ENCODE data around the gene PRSS8. TPM values are rescaled to one million over a fixed set of nuclear protein-coding genes. Genes with fewer than 3 reads are reported as not detected.

PRSS8 gene
- polyA plus RNA-seq, 3 donors: 1.3 to 159 (median 11.2) TPM

DNA sequence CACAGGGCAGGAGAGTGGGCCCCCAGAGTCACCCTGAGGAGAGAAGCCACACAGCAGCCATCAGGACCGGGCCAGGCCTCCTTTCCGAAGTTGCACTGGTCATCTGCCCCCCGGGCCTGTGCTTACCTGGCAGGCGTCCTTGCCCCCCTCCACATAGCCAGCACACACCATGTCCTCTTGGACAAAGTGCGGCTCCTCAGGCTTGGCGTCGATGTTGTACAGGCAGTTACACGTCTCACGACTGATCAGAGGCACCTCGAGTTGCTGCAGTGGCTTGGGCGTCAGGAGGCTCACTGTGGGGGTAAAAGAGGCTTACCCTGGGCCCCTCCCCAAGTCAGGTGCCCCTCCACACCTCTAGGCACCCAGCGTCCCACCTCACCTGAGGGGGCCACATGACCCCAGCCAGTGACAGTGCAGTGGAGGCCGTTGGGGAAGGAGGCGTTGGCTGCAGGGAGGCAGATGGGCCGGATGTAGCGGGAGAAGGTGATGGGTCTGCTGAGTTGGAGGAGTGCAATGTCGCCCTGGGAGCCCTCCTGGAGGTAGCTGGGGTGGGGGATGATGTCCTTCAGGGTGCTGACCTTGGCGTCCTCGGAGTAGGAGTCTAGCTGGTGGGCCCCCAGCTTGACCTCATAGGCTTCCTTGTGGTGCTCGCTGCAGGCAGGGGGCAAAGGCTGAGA, 3.1 kb downstream of the PRSS8 start:
- 80 to 90% (median 89%) methylated on average over 20 of the region's 20 CpGs for WGBS, 3 donors
- H3K27ac ChIP-seq (ENCODE audit: low read depth, low read length): no peak overlapping the region

DNA sequence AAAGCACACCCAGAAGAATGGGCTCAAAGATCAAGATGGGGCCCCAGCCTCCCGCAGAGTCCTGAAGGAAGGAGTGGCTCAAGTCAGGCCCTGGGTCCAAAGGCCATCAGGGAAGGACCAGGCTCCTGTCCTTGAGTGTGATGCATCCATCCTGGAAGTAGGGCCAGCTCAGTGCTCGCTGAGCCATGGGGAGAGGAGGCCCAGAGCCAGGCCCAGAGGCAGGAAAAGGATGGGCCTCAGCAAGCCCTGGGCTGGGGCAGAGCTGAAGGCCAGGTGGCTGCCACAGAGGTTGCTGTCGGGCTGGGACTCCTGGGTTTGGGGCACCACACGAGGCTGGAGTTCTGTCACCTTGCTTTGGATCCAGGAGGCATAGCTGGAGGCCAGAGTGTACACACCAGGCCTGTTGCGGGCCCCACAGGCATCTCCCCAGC, 3.7 kb downstream of the PRSS8 start:
- 48 to 89% (median 80%) methylated on average over 5 of the region's 5 CpGs for WGBS, 3 donors
- H3K27ac ChIP-seq (ENCODE audit: low read depth, low read length): no peak overlapping the region

DNA sequence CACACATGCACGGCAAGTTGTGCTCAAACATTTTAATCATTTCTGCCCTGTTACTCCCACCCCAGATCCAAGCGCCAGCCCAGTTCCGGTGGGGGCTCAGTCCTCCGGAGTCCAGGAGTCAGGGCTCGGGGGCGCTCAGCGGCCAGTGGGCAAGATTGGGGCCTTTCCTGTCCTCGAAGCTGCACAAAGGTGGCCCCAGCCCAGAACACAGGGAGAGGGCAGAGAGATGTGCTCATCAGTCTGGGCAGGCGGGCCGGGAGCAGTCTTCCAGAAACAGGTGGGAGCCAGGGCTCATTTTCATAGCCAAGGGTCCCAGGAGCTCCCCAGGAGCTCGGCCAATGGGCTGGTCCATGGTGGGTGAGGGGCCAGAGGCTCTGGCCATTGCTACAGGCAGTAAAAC, 4.1 kb downstream of the PRSS8 start:
- WGBS, 3 donors: 65 to 91% (median 84%) methylated on average over 11 of the region's 11 CpGs
- H3K27ac ChIP-seq (ENCODE audit: low read depth, low read length): no peak overlapping the region

DNA sequence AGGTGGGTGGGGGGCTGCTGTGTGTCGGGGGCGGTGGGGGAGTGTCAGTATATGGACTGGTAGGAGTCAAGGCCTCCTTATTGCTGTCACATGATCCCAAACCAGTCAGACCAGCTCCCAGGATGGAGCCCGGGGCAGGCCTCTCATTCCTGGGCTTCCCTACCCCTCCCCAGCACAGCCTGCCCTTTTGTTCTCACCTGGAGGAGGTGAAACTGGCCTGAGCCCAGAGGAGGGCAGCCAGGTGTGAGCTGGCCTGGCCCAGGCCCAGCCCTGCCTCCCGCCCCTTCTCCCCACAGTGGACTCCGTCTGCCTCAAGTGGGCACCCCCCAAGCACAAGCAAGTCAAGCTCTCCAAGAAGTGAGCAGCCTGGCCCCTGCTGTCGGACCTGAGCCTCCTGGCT, 4.6 kb downstream of the PRSS8 start:
- H3K27ac ChIP-seq (ENCODE audit: low read depth, low read length): no peak overlapping the region
- 31 to 89% (median 88%) methylated on average over 6 of the region's 6 CpGs for whole genome bisulfite sequencing, 3 donors

DNA sequence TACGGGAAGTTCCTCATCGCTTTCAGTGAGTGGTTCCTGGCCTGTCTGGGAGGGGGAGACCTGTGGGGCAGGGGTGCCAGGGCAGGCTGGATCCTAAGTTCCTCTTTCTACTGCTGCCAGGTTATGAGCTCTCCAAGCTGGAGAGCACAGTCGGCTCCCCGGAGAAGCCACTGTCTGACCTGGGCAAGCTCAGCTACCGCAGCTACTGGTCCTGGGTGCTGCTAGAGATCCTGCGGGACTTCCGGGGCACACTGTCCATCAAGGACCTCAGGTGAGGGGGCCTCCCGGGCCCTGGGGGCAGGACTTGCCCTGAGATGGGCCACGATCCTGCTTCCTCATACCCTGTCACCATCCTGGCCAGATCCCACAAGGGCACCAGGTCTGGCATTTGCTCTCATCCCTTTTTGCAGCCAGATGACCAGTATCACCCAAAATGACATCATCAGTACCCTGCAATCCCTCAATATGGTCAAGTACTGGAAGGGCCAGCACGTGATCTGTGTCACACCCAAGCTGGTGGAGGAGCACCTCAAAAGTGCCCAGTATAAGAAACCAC, 5.1 kb downstream of the PRSS8 start:
- H3K27ac ChIP-seq (ENCODE audit: low read depth, low read length): no peak overlapping the region
- 40 to 73% (median 72%) methylated on average over 10 of the region's 10 CpGs for WGBS, 3 donors

DNA sequence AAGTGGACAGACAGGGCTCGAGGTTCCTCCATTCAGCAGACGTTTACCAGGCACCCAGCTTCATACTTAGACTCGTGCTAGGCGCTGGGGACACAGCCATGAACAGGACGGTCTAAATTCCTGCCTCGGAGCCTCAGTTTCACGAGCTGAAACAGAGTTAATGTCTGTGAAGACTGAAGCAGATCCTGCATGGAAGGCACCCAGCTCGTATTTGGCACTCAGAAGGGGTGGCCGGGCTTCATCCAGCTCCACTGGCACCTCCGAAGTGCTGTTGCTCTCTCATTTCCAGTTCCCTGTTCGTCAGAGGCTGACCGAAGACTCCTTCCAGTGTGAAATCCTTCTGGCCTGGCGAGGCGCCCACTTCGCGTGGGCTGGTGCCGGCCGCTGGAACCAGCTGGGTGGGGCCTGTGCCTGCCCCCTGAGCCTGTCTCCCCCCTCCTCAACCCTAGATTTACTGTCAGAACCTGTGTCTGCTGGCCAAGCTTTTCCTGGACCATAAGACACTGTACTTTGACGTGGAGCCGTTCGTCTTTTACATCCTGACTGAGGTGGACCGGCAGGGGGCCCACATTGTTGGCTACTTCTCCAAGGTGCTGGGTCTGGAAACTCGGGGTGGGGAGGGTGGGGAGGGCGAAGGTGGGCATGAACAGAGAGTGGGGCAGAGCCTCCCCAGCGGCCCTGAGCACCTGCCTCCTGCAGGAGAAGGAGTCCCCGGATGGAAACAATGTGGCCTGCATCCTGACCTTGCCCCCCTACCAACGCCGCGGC, 5.8 kb downstream of the PRSS8 start:
- 37 to 48% (median 40%) methylated on average over 29 of the region's 29 CpGs for WGBS, 3 donors
- H3K27ac ChIP-seq (ENCODE audit: low read depth, low read length): peak overlapping the region; percentile 75

DNA sequence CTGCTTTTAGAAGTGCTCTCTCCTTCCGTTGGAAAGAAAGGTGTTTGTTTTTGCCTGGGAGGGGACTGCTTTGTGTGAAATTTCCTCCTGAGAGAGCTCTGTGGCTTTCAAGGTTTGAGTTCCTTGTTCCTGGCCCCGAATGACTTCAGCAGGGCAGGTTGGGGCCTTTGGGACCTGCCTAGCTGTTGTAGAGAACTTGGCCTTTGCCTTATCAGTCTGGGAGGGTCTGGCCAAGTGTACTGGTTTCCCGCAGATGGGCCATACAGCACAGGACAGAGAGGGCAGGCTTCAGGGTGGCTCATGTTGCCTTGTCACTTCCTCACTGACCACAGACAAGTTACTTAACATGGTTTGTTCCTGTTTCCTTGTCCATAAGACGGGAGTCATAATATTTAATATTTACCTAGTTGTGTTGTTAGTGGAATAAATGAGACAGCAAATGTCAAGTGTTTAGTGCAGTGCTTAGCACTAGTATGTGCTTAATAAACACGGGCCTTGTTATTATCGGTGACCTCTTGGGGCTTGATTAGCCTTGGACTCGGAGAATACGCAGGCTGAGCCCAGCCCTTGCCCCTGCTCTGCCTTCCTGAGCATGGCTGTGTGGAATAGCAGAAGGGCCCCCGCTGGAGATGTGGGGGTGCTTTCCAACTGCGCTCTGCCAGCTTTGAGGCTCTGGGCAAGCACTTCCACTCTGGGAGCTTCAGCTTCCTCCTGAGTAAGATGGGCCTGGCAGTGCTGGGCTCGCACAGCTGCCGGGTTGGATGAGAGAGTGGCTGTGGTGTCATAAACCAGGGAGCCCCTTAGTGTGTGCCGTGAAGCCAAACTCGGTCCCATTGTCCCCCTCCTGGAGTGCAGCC, 6.6 kb downstream of the PRSS8 start:
- peak overlapping the region; percentile 75 for H3K27ac ChIP-seq (ENCODE audit: low read depth, low read length)
- WGBS, 3 donors: 39 to 51% (median 50%) methylated on average over 14 of the region's 14 CpGs

DNA sequence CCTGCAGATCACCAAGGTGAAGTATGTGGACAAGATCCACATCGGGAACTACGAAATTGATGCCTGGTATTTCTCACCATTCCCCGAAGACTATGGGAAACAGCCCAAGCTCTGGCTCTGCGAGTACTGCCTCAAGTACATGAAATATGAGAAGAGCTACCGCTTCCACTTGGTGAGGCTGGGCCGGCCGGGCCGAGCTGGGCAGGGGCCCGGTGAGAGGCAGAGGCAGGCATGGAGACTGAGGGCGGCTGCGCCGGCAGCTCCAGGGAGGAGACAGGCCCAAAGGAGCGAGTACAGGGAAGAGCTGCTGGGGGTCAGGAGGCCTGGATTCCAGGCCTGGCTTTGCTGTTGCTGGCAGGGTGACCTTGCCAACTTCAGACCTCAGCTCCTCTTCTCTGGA, 8.3 kb downstream of the PRSS8 start:
- no peak overlapping the region for H3K27ac ChIP-seq (ENCODE audit: low read depth, low read length)
- 85 to 92% (median 90%) methylated on average over 13 of the region's 13 CpGs for WGBS, 3 donors

DNA sequence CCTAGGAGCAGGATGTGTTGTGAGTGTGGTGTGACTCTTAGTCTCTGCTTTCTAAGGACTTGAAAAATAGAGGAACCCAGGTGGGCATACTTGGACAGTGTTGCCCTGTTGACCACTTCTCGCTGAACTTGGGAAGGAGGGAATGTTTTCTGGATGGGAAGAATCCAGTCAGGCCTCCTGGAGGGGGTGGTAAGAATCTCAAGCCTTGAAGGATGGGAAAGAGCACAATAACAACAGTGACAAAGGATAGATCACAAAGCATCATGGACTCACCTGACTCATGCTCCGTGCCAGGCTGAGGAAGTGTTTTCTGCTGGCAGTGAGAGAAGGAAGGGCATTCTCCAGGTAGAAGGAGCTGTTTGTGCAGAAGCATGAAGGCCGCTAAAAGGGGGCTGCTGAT, 9.7 kb downstream of the PRSS8 start:
- H3K27ac ChIP-seq (ENCODE audit: low read depth, low read length): no peak overlapping the region
- WGBS, 3 donors: 94 to 100% (median 95%) methylated on average over 3 of the region's 3 CpGs

DNA sequence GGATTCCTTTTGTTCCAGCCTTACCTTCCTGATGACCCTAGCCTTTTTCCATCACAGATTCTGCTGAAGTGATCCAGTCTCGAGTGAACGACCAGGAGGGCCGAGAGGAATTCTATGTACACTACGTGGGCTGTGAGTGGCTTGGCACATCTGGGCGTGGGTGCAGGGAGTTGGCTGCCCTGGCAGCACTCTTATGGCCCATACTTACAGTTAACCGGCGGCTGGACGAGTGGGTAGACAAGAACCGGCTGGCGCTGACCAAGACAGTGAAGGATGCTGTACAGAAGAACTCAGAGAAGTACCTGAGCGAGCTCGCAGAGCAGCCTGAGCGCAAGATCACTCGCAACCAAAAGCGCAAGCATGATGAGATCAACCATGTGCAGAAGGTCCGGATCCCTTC, 15.4 kb downstream of the PRSS8 start:
- no peak overlapping the region for H3K27ac ChIP-seq (ENCODE audit: low read depth, low read length)
- WGBS, 3 donors: 93 to 95% (median 94%) methylated on average over 16 of the region's 16 CpGs

DNA sequence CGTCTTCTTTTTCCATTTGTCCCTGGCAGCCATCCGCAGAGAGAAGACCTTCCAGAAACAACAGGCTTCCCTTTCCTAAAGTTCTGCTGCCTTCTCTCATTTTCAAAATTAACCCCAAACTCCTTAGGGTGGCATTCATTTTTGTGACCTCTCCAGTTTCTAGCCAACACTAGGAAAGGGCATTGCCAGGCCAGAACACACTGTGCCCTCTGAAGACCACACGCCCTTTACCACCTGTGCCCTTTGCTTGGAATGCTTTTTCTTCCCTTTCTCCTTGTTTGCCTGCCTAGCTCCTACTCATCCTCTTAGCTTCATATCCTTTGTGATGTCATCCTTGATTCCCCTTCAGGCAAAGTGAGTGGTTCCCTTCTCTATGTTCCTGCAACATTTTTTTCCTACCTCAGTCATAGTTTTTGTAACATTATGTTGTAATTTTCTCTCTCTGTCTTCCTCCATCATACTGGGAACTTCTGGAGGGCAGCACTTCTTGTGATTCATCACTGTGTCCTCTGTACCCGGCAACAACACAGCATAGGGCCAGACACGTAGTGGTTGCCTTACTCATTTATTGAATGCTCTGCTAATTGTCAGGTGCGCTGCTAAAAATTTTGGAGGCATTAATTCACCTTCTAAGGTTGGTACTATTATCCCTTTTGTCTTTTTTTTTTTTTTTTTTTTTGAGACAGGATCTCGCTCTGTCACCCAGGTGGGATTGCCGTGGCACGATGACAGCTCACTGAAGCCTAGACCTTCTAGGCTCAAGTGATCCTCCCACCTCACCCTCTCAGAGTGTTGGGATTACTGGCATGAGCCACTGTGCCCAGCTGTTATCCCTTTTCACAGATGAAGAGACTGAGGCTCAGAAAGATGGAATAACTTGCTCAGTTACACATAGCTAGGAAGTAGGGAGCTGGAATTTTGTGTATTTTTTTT, 17.0 kb downstream of the PRSS8 start:
- H3K27ac ChIP-seq (ENCODE audit: low read depth, low read length): peak overlapping the region; percentile 100
- 52 to 55% (median 53%) methylated on average over 9 of the region's 9 CpGs for WGBS, 3 donors

DNA sequence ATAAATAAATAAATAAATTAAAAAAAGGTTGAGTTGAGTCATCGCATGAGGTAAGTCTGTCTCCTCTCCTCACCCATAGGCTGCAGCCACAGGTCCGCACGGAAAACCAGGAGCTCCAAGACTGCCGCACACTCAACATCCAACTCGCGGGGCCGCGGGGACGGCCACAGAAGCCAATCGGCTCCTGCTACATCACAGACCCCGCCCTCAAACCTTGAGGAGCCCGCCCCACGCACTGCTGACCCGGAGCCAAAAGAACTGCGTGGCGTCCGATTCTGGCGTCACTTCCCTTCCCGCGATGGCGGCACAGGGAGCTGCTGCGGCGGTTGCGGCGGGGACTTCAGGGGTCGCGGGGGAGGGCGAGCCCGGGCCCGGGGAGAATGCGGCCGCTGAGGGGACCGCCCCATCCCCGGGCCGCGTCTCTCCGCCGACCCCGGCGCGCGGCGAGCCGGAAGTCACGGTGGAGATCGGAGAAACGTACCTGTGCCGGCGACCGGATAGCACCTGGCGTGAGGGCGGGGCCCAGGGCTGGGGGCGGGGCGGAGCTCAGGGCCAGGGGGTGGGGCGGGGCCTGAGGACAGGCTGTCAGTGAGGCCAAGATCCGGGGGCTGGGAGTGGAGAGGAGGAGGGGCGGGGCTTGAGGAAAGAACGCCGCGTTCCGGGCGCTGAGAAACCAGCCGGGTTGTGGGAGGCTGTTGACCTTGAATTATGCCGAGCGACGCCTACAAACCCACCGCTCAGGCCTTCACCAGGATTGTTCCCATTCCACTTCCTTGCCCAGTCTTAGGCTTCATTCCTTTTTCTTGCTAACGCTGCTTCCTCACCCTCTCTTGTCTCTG, 17.9 kb downstream of the PRSS8 start, which contains the start of gene KAT8:
TSS of gene KAT8 (plus strand) at position 281 of the 839 bp plus-strand sequence. CDS start at position 299, 18 bp downstream.
- H3K27ac ChIP-seq (ENCODE audit: low read depth, low read length): peak within 1 kb of the TSS; percentile 100
- 0 to 1% (median 0%) methylated on average over 56 to 68 of the region's 68 CpGs for WGBS, 3 donors

DNA sequence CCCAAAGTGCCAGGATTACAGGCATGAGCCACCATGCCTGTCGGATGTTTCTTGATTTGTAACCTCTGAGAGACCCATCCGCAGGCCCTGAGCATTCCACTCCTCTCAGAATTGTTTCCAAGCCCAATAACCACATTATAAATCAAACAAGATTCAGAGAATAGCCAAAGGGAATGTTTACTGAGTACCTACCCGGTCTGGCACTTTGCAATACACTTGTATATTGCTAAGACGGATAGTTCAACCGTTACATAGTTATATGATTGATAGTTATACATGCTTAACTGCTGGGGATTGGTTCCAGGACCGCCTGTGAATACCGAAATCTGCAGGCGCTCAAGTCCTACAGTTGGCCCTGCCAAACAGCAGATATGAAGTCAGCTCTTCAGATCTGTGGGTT, 21.1 kb downstream of the PRSS8 start:
- 78 to 88% (median 78%) methylated on average over 8 of the region's 8 CpGs for WGBS, 3 donors
- H3K27ac ChIP-seq (ENCODE audit: low read depth, low read length): no peak overlapping the region

DNA sequence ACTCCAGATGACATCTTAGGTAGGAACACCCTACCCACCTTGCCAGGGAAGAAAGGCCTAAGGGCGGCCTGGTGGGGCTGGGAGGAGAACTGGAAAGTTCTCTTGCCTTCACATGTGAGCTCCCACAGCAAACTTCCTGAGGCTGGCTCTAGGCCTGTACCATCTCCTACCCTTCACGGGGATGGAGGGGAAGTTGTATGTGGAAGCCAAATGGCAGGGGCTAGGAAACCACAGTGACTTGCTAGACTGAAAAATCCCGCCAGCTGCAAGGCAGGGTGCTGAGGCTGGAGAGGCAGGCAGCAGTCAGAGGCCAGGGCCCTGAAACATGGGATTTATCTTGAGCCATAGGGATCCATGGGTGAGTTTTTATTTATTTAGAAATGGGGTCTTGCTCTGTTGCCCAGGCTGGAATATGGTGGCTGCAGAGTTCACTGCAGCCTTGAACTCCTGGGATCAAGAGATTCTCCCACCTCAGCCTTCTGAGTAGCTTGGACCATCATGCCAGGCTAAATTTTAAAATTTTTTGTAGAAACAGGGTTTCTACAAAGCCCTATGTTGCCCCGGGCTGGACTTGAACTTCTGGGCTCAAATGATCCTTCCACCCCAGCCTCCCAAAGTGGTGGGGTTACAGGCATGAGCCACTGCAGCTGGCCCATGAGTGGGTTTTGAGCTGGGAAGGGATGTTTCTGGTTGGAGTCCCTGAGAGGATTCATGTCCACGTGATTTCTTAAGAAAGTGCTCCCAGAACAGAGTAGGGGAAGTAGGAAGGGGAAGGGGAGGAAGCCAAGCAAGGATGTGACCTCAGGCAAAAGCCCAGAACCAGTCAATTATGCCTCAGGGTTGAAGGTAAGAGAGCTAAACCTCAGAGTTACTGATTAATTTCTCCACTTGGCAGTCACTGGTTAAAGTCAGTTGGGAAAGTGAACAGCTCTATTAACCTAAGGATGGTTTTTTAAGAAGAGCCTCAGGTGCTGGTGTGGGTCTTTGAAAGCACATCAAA, 22.1 kb downstream of the PRSS8 start:
- WGBS, 3 donors: 45 to 60% (median 51%) methylated on average over 5 of the region's 5 CpGs
- no peak overlapping the region for H3K27ac ChIP-seq (ENCODE audit: low read depth, low read length)

DNA sequence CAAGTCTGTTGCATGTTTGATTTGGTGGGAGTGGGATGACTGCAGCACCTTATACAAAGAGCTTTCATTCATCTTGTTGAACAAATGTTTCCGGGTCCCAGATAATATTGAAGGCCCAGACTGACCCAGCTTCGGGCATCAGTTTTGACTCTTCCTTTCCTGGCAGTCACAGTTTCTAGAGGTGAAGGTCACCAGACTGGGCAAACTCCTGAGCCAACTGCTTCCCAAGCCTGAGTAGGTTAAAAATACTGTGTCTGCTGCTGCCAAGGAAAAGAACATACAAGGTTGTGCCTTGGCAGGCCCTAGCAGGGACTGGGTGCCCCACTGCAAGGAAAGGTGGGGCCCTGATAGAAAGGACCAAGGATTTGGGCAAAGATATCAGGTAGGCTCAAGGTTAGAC, 22.8 kb downstream of the PRSS8 start:
- 34 to 86% (median 73%) methylated on average over 2 of the region's 2 CpGs for WGBS, 3 donors
- no peak overlapping the region for H3K27ac ChIP-seq (ENCODE audit: low read depth, low read length)

Measured in adipose tissue (tissue), 3 donors.